ENCODE measurements around the gene GLA. TPM values are rescaled to one million over a fixed set of nuclear protein-coding genes. Genes with fewer than 3 reads are reported as not detected.

GLA gene
- 10 to 100 TPM; 29.8 to 31.8 (median 31.1) TPM for polyA plus RNA-seq (ENCODE audit: insufficient read length in 4 of 4)

DNA sequence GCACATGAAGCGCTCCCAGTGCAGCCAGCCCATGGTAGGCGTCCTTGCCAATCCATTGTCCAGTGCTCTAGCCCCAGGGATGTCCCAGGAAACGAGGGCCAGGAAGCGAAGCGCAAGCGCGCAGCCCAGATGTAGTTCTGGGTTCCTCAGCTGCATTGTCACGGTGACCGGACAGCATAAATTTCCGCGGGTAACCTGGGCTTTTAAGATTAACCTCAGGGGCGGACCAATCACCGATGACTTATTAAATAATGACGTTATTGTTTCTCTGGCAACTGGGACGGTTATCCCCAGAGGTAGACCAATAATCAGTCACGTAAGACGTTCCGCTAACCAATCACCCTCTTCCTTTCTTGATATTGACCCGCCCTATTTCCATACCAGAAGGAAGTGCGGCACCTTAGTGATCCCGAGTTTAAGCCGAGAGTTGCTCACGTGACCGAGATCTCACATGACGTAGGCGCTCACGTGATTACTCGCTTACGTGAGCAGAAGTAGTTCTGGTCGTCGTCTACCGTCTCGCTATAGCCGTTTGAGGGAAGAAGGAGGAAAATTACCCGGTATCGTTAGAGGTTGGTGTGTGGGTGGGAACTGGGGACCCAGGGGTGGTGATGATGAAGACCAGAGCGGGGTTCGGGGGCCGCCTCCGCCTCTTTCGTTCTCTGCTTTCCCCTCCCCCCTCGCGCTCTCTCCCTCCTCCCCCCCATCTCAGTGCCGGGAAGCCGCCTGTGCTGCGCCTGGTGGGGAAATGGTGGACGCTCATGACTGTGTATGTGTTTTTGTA is at the start of gene GLA, which contains the start of gene HNRNPH2:
GLA (minus strand) TSS at position 178 of the 784 bp plus-strand sequence; CDS start at position 156, 22 bp downstream.
HNRNPH2 (plus strand) TSS at position 475 of the 784 bp plus-strand sequence. CDS start 3,767 bp downstream, outside the sequence.
- DNase-seq (ENCODE audit: low read depth in 4 of 4, low spot score in 3 of 4), result peak; percentile 88 to 93 (median 90)

DNA sequence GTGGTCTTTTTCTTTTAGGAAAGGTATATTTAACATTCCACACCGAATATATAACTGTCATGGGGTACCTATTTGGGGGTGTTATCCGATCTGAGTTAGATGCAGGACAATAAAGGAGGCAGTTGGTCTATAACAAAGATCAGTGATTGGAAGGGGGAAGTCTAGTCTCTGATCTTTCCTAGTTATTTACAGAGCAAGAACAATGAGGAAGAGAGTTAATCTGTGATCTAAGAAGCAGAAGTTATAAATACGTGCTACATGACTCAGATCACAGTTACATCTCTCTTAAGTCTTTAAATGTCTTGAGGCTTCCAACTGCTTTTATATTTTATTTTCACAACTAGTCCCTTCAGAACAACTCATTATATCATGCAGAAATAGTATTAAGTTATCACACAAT is 44.3 kb upstream of the GLA start:
- DNase-seq (ENCODE audit: low read depth in 4 of 4, low spot score in 3 of 4), result no peak

DNA sequence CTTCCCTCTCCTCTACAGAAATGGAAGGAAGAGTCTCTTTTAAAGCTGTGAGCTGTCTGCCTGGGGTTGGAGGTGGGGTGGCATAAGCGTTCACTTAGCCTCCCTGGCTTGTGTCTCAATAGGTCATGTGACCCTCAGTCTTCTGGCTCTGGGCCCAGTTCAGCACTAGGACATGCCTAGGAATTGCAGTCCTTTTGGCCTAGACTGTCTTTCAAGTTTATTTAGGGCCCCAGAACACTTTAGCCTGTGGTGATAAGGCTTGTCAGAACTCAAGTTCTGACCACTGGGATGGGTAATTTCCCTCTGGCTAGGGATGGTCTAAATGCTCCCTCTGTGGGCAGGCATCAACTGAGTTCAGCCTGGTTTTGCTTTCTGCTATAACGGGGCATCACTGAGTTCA is 43.2 kb upstream of the GLA start:
- DNase-seq (ENCODE audit: low read depth in 4 of 4, low spot score in 3 of 4), result no peak

DNA sequence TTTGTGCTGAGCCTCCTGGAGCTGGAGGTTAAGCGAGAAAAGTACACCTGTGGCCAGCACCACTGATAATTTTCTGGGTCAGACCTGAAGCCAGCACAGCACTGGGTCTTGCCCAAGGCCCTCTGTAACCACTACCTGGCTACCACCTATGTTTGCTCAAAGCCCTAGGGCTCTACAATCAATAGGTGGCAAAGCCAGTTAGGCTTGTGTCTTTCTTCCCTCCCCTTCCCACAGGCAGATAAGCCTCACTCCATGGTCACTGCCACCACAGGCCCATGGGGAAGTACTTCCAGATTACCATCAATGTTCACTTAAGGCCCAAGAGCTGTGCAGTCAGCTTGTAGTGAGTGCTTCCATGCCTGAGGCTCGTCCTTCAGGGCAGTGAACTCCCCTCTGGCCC is 42.4 kb upstream of the GLA start:
- DNase-seq (ENCODE audit: low read depth in 4 of 4, low spot score in 3 of 4), result no peak

DNA sequence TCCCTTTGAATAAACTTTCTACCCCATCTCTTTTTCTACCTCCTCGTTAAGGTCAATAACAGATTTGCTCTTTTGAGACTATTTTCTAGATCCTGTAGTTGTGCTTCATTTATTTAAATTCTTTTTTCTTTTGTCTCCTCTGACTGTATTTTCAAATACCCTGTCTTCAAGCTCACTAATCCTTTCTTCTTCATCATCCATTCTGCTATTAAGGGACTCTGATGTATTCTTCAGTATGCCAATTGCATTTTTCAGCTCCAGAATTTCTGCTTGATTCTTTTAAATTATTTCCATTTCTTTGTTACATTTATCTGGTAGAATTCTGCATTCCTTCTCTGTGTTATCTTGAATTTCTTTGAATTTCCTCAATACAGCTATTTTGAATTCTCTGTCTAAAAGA is 41.6 kb upstream of the GLA start:
- no peak for DNase-seq (ENCODE audit: low read depth in 4 of 4, low spot score in 3 of 4)

DNA sequence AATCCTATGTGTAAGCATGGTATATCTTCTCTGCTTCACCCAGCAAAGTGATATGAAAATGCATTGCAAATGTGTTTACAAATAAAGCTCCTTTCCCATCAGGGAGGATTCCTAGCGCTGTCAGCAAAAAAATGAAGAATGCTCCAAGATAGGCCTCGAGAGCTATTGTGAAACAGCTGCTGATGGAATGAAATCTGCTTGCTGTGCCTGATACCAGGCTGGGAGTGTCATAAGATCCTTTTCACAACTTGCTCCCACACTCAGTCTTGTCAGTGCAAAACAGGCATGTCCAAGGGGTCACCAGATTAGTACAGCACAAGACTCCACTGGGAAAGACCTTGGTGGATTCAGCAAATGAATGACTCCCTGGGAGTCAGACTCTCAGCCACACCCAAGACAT is 34.4 kb upstream of the GLA start:
- DNase-seq (ENCODE audit: low read depth in 4 of 4, low spot score in 3 of 4), result no peak

DNA sequence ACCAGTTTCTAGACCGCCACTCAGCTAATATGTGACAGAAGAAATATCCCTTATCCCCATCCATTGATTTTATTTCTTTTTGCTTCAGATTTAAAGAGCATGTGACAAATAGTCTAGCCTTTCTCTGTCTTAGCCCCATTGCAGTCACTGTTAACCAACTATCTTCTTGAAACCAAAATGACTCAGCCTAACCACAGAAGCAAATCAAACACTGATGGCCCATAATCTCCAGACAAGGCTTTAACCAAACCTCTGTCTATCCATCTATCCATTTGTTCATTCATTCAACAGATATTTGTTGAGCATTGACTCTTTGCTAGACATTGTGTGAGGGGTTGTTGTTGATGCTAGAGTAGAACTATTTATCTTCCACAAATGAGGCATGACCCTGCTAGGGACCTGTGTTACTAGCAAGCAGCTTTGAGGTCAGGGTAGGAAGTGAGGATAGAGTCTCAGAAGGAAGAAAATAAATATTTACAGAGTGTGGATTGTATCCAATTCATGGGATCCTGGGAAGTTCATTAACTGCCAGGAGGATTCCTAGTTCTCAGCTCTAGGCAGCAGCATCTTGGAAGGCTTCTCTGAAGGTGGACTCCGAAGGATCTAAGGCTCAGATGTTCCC is 22.8 kb upstream of the GLA start:
- DNase-seq (ENCODE audit: low read depth in 4 of 4, low spot score in 3 of 4), result no peak

DNA sequence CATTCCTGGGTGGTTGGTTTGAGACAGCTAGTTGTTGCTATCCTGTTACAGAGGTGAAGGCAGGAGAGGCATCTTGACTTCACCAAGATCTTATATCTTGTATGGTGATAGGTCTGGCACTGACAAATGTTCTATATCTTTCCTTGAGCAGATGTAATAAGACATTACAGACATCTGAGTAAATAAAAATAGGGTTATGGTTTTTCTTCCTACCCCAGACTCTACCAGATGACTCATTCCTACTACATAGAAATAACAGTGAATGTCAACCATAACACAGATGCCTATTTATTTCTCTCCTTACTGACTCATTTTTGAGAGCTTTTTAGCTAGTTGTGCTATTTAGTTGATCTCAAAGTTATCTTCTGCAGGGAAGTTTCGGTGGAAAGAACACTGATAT is 22.2 kb upstream of the GLA start:
- no peak for DNase-seq (ENCODE audit: low read depth in 4 of 4, low spot score in 3 of 4)

DNA sequence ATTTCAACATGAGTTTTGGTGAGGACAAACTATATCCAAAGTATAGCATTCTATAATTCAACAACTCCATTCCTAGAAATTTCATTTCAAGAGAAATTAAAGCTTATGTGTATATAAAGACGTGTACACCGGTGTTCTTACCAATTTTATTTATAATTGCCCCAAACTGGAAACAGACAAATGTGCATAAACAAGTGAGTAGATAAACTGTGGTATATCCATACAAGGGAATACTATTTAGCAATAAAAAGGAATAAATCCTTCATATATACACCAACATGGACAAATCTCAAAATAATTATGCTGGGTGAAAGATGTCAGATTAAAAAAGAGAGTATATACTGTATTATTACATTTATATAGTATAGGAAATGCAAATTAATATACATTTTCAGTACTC is 20.2 kb upstream of the GLA start:
- no peak for DNase-seq (ENCODE audit: low read depth in 4 of 4, low spot score in 3 of 4)

DNA sequence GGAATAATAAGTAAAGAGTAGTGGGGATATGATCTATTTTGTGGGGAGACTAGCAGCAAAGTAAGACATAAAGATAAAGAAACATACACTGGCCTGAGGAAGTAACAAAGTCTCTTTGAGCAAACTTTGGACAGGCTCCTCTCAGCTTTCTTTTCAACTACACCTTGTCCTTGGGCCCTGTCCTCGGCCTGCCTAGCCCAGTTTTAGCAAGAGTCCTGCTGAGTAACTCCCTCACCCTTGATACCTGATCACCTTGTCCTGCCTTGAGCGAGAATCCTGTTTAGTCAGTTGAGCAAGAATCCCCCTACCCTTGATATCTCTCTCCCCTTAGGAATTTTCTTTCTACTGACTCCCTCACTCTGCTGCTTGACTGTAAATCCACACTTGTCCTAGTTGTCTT is 11.8 kb upstream of the GLA start:
- DNase-seq (ENCODE audit: low read depth in 4 of 4, low spot score in 3 of 4), result no peak

DNA sequence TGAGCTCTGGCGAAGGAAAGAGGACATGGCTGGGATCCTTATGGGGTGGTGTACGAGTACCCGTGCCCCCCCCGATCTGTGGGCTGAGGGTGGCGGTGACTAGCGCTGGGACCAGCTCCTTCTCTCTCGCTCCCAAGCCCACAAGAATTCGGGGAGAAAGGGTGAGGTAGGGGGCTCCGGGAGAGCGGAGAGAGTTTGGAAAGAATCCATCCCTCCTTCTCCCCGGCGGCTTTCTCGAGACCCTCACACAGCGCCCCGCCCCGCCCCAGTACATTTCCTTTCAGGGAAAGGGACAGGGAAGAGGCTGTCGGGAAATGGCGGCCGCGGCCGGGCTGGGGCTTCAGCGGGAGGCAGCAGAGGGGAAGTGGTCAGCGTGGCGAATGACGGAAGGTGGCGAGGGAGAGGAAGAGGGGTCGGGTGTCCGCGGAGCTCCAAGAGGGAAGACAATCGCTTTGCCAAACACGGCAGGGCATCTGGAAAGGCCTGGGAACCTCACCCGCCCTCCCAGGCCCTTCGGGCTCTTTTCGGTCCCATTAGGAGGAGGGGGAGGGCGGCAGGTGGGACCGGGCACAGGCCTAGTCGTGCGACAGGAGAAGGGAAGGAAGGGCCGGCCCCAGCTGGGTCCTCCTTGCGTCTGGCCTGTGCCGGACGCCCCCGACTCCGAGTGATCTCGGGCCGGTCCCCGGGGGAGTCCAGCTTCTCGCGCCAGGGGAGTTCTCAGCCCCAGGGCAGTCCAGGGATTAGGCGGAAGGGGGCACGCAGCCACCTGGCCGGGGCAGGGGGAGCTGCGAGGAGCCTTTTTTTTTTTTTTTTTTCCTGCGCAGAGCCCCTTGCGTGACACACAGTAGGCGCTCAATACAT is 10.5 kb upstream of the GLA start:
- DNase-seq (ENCODE audit: low read depth in 4 of 4, low spot score in 3 of 4), result no peak

DNA sequence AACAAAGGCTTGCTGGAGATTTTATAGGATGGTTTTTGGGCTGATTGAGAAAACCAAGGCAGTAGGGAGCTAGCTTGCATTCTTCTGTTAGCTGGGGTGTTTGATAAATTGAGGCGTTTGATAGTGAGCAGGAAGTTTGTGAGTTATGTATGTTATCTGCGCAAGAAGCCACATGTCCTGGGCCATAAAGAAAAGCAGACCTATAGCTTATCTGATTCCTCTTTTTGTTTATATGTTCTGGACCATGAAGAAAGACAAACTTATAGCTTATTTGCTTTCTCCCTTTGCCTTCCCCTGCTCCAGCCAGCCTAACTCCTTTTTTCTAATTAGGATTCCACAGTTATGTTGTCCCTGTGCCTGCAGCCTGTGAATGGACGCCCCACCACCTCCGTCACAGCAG is 9.5 kb upstream of the GLA start:
- DNase-seq (ENCODE audit: low read depth in 4 of 4, low spot score in 3 of 4), result no peak

DNA sequence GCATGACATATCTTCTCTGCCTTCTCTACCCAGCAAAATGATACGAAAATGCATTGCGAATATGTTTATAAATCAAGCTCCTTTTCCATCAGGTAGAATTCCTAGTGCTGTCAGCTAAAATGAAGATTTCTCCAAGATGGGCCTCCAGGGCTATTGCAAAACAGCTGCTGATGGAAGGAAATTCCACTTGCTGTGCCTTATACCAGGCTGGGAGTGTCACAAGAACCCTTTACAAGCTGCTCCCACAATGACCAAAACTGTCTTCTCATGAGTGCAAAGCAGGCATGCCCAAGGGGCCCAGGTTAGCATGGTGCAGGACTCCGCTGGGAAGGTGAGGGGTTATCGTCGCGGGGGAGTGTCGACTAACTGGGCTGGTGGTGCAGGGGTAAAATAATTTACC is 9.0 kb upstream of the GLA start:
- no peak for DNase-seq (ENCODE audit: low read depth in 4 of 4, low spot score in 3 of 4)

DNA sequence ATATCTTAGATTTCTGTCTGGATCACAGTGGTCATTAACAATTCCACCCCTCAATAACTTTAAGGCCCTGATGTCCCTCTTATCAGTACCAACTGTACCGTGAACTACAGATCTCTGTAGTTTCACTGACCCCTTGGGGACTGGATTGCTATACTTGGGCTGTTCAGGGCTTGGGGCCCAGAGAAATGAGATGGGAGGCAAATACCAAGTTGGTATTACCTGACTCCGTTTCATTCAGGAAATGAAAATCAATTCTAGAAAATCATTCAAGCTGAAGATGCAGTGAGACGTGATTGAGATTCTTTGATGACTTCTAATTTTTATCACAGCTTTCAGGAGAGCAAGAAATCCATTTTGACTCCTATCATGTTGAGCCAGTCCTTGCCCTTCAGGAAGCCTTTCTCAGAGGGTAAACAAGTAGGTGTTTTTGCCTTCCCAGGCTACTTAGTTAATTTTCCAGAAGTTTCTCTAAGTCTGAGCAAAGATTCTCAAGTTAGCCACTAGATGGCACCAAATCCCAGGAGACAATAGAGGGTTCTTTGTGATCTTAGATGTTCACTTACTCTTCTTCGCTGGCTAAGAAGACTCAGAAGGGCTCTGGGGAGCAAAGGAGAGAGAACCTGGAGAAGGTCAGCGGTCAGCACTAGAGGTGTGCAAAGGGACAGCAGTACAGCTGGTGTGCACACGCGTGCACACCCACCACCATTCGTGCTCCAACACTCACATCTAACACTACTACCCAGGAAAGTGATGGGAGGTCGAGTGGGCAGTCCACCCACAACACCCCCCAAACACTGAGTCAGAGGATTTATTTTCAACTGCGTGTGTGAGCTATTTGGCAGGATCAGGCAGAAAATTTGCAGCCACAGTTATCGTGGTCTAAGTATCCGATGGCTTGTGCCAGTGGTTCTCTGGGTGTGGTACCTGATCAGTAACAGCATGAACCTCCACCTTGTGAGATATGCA is 7.7 kb upstream of the GLA start:
- peak in 1 of 4 donors; percentile 44 for DNase-seq (ENCODE audit: low read depth in 4 of 4, low spot score in 3 of 4)

DNA sequence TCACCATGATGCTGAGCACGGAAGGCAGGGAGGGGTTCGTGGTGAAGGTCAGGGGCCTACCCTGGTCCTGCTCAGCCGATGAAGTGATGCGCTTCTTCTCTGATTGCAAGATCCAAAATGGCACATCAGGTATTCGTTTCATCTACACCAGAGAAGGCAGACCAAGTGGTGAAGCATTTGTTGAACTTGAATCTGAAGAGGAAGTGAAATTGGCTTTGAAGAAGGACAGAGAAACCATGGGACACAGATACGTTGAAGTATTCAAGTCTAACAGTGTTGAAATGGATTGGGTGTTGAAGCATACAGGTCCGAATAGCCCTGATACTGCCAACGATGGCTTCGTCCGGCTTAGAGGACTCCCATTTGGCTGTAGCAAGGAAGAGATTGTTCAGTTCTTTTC is 4.3 kb upstream of the GLA start:
- DNase-seq (ENCODE audit: low read depth in 4 of 4, low spot score in 3 of 4), result no peak

DNA sequence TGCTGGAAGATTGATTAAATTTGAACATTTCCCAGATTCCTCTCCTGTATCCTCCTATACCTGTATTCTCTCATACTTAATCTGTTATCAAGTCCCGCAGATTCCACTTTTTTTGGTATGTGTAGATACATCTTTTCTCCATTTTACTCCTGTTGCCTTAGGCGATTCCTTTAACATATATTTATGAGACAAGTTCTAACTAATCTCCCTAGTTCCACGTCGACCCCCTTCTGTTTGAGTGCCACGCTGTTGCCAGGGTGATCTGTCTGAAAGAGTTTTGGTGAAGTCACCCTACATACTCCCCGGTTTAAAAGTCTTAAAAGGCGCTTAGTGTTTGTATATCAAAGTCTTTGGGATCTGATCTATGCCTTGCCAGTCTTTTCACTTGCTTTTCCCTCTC is 2.7 kb upstream of the GLA start:
- no peak for DNase-seq (ENCODE audit: low read depth in 4 of 4, low spot score in 3 of 4)

DNA sequence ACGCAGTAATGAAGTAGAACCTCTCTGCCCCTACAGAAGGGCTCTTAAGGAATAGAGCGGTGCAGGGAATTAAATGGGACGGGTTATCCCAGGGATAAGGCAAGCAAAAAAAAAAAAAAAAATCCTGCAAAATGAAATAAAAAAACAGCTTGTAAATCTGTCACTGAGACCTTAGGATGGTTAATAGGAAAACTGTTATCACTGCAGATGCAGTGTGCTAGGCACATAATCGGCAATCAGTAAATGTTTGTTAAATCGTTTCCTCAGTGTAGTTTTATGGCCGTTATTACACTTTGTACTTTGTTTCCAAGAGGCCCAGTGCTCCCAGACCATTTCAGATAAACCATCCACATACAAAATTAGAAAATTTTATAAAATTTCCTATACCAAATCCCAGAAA is 1.3 kb upstream of the GLA start:
- no peak for DNase-seq (ENCODE audit: low read depth in 4 of 4, low spot score in 3 of 4)

DNA sequence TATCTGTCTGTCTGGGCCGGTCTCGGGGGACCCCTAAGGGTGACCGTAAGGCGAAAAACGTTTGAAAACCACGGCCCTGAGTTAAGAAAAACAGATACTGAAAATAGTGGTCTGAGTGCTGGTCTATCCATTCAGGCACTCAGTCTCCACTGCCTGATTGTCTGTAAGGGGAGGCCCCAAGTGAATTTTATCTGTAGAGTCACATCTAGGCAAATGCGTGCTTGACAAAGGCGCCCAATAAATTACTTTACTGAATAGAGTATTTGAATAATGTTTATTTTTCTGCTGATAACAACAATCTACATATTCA is 762 bp upstream of the GLA start:
- no peak for DNase-seq (ENCODE audit: low read depth in 4 of 4, low spot score in 3 of 4)

DNA sequence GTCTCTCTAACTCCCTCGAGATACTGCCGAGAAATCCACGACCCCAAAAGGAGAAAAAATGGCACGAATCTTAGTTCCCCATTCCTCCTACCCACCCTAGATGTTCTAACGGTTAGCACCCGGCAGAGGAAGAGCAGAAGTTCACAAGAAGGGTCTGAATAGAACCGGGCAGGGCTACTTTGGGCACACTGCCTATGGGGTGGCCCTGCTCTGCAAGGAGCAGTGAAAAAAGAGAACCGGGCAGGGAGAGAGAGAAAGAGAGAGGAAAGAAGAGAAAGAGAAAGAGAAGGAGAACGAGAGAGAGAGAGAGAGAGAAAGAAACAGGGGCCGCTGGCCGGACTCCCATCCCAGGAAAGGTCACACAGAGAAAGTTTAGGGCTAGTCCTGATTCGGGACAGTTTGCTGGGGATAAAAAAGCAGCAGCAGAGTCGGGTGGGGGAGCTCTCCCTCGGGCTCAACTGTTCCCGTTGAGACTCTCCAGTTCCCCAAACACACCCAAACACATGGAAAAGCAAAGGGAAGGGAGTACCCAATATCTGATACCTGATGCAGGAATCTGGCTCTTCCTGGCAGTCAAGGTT is 468 bp downstream of the GLA start:
- no peak for DNase-seq (ENCODE audit: low read depth in 4 of 4, low spot score in 3 of 4)

DNA sequence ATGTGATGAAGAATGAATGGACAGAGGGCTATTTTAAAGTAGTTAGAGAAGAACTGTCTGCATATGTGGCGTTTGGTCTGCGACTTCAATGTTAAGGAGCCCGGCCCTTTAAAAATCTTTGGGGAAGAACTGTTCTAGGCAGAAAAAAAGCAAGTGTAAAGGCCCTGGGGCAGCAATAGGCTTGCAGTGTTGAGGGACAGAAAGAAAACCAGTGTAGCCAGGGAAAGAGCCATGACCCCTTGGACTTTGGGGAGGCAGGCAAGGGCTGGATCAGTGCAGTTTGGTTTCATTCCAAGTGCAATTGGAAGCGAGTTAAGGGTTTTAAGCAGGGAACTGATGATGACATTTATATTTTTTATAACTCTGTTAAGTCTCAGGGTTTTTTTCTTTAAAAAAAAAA is 7.9 kb downstream of the GLA start:
- DNase-seq (ENCODE audit: low read depth in 4 of 4, low spot score in 3 of 4), result no peak

Measured in right renal pelvis (tissue), 4 donors.